GM20000 (cell line): ENCODE results near the gene KCNT2.

Experiments
- DNase-seq: peaks from one replicate; pipeline ENCODE4 v3.0.0; 2012; ENCODE audit warnings: low spot score
- TF ChIP-seq, protein P1 (sequence below): IDR thresholded peaks from 2 replicates; pipeline ENCODE4 v1.5.1; 2012; ENCODE audit warnings: mild to moderate bottlenecking, control low read depth; ENCODE audit errors: extremely low read depth, missing control alignments

The KCNT2 gene

DNA sequence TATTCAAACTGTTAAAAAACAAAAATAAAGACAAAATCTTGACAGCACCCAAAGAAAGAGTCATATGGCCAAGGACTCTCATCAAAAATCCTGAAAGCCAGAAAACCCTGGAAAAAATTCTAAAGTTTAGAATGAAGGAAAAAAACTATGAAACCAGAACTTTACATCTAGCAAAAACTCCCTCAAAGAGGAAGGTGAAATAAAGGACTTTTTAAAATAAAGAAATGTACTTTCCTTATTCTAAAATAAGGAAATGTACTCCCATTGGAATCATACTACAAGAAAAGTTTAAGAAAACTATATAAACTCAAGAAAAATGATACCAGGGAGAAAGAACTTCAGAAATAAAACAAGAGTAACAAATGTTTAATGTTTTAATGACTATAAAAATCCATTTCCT lies 206.3 kb downstream of the KCNT2 start:
- TF ChIP-seq, protein P1, sequence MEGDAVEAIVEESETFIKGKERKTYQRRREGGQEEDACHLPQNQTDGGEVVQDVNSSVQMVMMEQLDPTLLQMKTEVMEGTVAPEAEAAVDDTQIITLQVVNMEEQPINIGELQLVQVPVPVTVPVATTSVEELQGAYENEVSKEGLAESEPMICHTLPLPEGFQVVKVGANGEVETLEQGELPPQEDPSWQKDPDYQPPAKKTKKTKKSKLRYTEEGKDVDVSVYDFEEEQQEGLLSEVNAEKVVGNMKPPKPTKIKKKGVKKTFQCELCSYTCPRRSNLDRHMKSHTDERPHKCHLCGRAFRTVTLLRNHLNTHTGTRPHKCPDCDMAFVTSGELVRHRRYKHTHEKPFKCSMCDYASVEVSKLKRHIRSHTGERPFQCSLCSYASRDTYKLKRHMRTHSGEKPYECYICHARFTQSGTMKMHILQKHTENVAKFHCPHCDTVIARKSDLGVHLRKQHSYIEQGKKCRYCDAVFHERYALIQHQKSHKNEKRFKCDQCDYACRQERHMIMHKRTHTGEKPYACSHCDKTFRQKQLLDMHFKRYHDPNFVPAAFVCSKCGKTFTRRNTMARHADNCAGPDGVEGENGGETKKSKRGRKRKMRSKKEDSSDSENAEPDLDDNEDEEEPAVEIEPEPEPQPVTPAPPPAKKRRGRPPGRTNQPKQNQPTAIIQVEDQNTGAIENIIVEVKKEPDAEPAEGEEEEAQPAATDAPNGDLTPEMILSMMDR = no peak
- DNase-seq = no peak

DNA sequence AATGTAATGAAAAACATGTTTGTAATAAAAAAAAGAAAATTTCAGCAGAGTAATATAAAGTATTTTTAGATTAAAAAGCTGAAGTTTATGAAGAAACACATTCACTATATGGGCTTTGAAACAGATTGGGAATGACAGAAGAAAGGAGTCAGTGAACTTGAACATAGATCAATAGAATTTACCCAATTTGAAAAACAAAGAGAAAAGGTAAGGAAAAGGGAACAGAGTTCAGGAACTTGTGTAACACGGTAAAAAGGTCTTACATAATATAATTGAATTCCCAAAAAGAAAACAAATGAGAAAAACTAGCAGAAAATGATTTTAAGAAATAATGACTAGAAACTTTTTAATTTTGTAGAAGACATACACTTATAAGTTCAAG lies 206.8 kb downstream of the KCNT2 start:
- DNase-seq = no peak
- TF ChIP-seq, protein P1 = no peak

DNA sequence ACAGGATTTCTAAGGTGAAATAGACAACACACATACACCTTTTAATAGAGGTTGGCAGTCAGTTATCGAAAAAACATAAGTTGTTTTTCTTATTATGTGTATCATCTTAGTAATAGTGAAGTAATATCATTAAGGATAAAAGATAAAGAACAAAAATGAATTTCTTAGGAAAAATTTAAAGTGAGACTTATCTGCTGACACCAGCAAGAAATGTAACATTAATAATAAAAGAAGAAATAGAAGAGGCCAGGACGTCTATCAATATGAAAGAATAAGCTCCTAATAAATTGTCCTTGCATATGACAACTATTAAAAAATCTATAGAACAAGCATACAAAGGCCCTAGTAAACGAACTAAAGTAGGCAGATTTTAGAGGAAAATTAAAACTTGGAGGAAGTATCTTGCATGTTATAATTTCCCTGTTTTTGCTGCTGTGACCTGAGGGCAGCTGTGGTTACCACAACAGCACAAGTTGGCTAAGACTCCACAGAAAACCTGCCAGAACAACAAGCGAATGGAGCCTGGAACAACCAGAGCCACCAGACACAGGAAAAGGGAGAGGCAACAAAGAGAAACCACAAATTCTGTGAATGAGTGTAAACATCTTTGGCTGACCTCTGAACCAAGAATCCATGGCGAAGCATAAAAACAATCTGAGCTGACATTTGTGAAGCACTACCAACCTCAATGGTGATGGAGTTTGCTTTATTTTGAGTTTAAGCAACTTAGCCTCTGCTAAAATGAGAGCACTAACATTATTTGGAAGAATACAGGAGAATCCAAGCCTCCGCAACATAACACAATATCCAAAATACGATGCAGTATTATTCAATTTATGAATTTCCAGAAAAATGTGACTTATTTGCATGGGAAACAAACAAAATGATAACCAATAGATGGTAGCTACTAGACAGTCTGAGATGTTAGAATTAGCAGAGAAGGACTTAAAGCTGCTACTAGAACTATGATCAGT lies 207.5 kb downstream of the KCNT2 start:
- DNase-seq = no peak

DNA sequence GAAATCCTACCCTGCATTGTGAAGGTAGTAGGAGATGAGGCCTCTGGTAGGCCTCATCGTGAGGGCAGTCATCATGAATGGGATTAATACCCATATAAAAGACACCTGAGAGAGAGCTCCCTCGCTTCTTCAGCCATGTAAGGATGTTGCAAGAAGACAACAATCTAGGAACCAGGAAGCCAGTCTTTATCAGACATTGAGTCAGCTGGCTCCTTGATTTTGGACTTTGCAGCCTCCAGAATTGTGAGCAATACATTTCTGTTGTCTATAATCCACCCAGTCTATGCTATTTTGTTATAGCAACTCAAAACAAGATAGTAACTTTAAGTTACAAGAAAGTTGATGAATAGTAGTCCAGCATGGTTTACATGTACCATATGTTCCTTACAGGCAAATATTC lies 208.5 kb downstream of the KCNT2 start:
- DNase-seq = no peak
- TF ChIP-seq, protein P1 = no peak

More for the DNA sequence above, 207.5 kb downstream of the KCNT2 start:
- TF ChIP-seq, protein P1 = no peak

DNA sequence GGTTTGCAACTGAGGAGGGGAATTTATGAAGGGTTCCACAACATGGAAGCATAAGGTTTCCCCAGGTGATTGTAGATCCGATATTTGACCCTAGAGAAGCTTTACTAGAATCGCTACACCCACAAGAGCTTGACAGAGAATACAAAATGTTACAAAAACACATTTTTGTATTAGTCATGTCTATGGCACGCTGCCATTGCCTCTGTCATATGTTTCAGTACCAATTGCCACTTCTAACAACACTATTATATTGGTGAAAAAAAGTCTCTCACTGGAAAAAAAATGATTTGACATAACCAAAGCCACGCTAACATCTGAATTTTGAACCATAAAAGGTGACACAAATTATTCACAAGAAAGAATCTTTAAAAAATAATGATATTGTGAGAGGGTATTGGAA lies 214.5 kb downstream of the KCNT2 start:
- DNase-seq = no peak
- TF ChIP-seq, protein P1 = no peak

DNA sequence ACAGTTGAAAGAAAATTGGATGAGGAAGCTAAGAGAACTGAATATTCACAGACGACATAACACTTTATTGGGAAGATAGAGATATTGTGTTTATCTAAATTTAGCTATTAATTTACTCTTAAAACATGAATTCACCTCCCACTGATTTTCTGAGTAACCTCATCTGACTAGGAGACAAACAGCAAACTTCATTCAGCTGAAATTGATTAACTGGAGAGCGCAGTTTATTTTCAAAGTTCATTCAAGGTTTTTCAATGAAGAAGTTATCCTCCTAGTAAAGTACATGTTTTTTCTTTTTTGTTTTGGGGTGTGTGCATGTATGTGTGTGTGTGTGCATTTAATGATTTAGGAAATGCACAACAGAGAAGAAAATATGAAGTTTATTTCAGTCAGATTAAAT lies 215.0 kb downstream of the KCNT2 start:
- TF ChIP-seq, protein P1 = no peak
- DNase-seq = no peak

DNA sequence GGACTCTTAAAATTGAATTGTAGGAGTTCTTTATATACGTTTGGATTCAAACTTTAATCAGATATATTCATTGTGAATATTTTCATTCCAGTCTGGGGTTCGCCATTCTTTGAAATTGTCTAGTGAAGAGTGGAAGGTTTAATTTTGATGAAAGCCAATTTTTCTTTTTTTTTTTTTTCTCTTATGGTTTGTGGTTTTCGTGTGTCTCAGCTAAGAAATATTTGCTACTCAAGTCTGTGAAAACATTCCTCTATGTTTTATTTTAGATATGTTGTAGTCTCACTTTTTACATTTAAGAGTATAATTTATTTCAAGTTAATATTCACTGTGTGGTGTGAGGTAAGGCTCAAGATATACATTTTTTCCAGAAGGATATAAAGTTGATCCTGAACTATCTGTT lies 220.5 kb downstream of the KCNT2 start:
- no peak for DNase-seq
- TF ChIP-seq, protein P1 = no peak
